GM18858 (cell line): ENCODE measurements around the gene VWF.
"Not testable (repeated sequence)": the region's sequence is repeated elsewhere in the genome, so short reads cannot be mapped to it uniquely, and the experiment has no call there.

ENCODE experiments used
- ATAC-seq: cut with Tn5 transposase; IDR thresholded peaks from one replicate; pipeline ENCODE4 v1.9.1; 2021; ENCODE audit not compliant: unreplicated experiment

The VWF gene

GRCh38 chr12:6124411-6125309 is at the start of gene VWF:
Gene VWF (minus strand): TSS chr12:6124670. CDS start chr12:6123196, 1,474 bp downstream.
- ATAC-seq = no peak

- no peak for ATAC-seq
These were observed 48.4 kb upstream of the VWF start for GRCh38 chr12:6172862-6173261.

- ATAC-seq = no peak
These were observed 47.6 kb upstream of the VWF start for GRCh38 chr12:6172086-6172485.

GRCh38 chr12:6171409-6172015 is 47.0 kb upstream of the VWF start:
- ATAC-seq = no peak

- ATAC-seq = peak; percentile 75
These were observed 43.1 kb upstream of the VWF start for GRCh38 chr12:6167327-6168280.

- no peak for ATAC-seq
These were observed 42.3 kb upstream of the VWF start for GRCh38 chr12:6166808-6167207.

- no peak for ATAC-seq
These were observed 40.9 kb upstream of the VWF start for GRCh38 chr12:6165395-6165794.

- ATAC-seq = no peak
These were observed 39.1 kb upstream of the VWF start for GRCh38 chr12:6163416-6164060.

GRCh38 chr12:6161124-6161882 is 36.8 kb upstream of the VWF start:
- no peak for ATAC-seq

- not testable (repeated sequence) for ATAC-seq
These were observed 35.7 kb upstream of the VWF start for GRCh38 chr12:6160049-6160649.

- ATAC-seq = not testable (repeated sequence)
These were observed 34.9 kb upstream of the VWF start for GRCh38 chr12:6159166-6160011.

- ATAC-seq = no peak
These were observed 34.3 kb upstream of the VWF start for GRCh38 chr12:6158749-6159148.

- ATAC-seq = no peak
These were observed 33.8 kb upstream of the VWF start for GRCh38 chr12:6158255-6158654.

GRCh38 chr12:6157482-6157881 is 33.0 kb upstream of the VWF start:
- ATAC-seq = no peak

- no peak for ATAC-seq
These were observed 30.4 kb upstream of the VWF start for GRCh38 chr12:6154730-6155459.

GRCh38 chr12:6148722-6149121 is 24.3 kb upstream of the VWF start:
- not testable (repeated sequence) for ATAC-seq

GRCh38 chr12:6148061-6148460 is 23.6 kb upstream of the VWF start:
- ATAC-seq = no peak

- no peak for ATAC-seq
These were observed 22.5 kb upstream of the VWF start for GRCh38 chr12:6146951-6147350.
